Small intestine (tissue), 7 donors: ENCODE data around the gene PAPPA2. TPM values are rescaled to one million over a fixed set of nuclear protein-coding genes. Genes with fewer than 3 reads are reported as not detected.
A peak's percentile ranks its signal among the peaks of the same experiment; 100 is the strongest.
"Not testable (repeated sequence)": the region's sequence is repeated elsewhere in the genome, so short reads cannot be mapped to it uniquely, and the experiment has no call there.

Experiments
- DNase-seq, 2 donors: peaks; one replicate each; pipeline versions ENCODE4 v3.0.0 to v3.0.0-alpha.2; 2013
- FAIRE-seq: peaks from 2 replicates; lab custom pipeline; 2012; peaks lifted over from hg19 to GRCh38; lab: Jason Lieb, UNC
- H3K27ac ChIP-seq, 3 donors: one replicate each; pipeline ENCODE4 v1.5.1; 2013; ENCODE audit warnings: low read length in 2 of 3, mild to moderate bottlenecking in 2 of 3, control low read depth in 1 of 3, inconsistent platforms in 1 of 3, low read depth in 1 of 3, moderate library complexity in 1 of 3
- H3K27me3 ChIP-seq, 3 donors: one replicate each; pipeline ENCODE4 v1.6.1; 2013; ENCODE audit warnings: low read length in 3 of 3, inconsistent platforms in 1 of 3; ENCODE audit not compliant: control insufficient read depth in 3 of 3, insufficient read depth in 3 of 3
- H3K36me3 ChIP-seq, 3 donors: one replicate each; pipeline ENCODE4 v1.6.1; 2013; ENCODE audit warnings: low read length in 3 of 3, inconsistent platforms in 1 of 3, low read depth in 1 of 3, mild to moderate bottlenecking in 1 of 3, moderate library complexity in 1 of 3; ENCODE audit not compliant: control insufficient read depth in 3 of 3, insufficient read depth in 2 of 3
- H3K4me1 ChIP-seq, 3 donors: one replicate each; pipeline ENCODE4 v1.6.1; 2013; ENCODE audit warnings: low read length in 2 of 3, inconsistent platforms in 1 of 3, low read depth in 1 of 3, mild to moderate bottlenecking in 1 of 3, moderate library complexity in 1 of 3; ENCODE audit not compliant: control insufficient read depth in 3 of 3, insufficient read depth in 2 of 3
- H3K4me3 ChIP-seq, 3 donors: one replicate each; pipeline ENCODE4 v1.5.1; 2013; ENCODE audit warnings: low read length in 3 of 3, control low read depth in 1 of 3, inconsistent platforms in 1 of 3, low read depth in 1 of 3, mild to moderate bottlenecking in 1 of 3, moderate library complexity in 1 of 3
- H3K9me3 ChIP-seq, 2 donors: one replicate each; pipeline ENCODE4 v1.6.1; 2013; ENCODE audit warnings: low read depth in 1 of 2, low read length in 1 of 2; ENCODE audit not compliant: control insufficient read depth in 2 of 2, insufficient read depth in 1 of 2
- WGBS, 3 donors: extraction: QIAGEN DNeasy Blood & Tissue Kit; methylation state at CpG; one replicate each; pipeline ENCODE4 v1.1.7; 2013; 5-methylcytosine and 5-hydroxymethylcytosine counted together
- polyA plus RNA-seq, 4 donors: library from polyadenylated mRNA; stranded (reverse) in 3 of 4; unstranded in 1 of 4; fragments of 200-250 nt in 3 of 4; fragments of 120-200 nt in 1 of 4; gene quantifications; one replicate each; pipeline versions ENCODE4 v1.2.1 to v1.2.3, GENCODE V29; 2013
- donor health status: healthy with polysubstance abuse.
- donor health status: control.
- donor health status: control.
- donor health status: Bipolar disorder and iron deficiency.
- donor health status: healthy.

Gene PAPPA2
- polyA plus RNA-seq, 4 donors = 0.03 to 0.12 TPM; not detected in 2

- DNase-seq = no peak
- H3K4me1 ChIP-seq = no peaks in the 10 kb centered on the region
- no peaks in the 10 kb centered on the region for H3K9me3 ChIP-seq
- H3K27ac ChIP-seq = no peak overlapping the region
- H3K36me3 ChIP-seq = no peaks in the 10 kb centered on the region
- H3K4me3 ChIP-seq = no peak overlapping the region
- H3K27me3 ChIP-seq = peaks cover 0 to 4% (median 0%) of the 10 kb centered on the region in 3 donors
- no peak for FAIRE-seq
- 29 to 32% (median 31%) methylated on average over 4 of the region's 4 CpGs for WGBS, 3 donors
Measured at GRCh38 chr1:176559474-176559873, 96.5 kb downstream of the PAPPA2 start.

GRCh38 chr1:176559878-176560277 is 96.9 kb downstream of the PAPPA2 start:
- H3K36me3 ChIP-seq = no peaks in the 10 kb centered on the region
- peaks cover 0 to 4% (median 0%) of the 10 kb centered on the region in 3 donors for H3K27me3 ChIP-seq
- FAIRE-seq (no peak), DNase-seq (peak; percentile 38 to 64)
- no peak overlapping the region for H3K4me3 ChIP-seq
- no peaks in the 10 kb centered on the region for H3K4me1 ChIP-seq
- WGBS, 3 donors = 3 to 7% (median 7%) methylated on average over 5 of the region's 5 CpGs
- H3K27ac ChIP-seq = no peak overlapping the region
- H3K9me3 ChIP-seq = no peaks in the 10 kb centered on the region

- Histone ChIP-seq H3K36me3 (no peaks in the 10 kb centered on the region), H3K9me3 (no peaks in the 10 kb centered on the region), H3K4me1 (no peaks in the 10 kb centered on the region), H3K27me3 (peaks cover 0 to 4% (median 0%) of the 10 kb centered on the region in 3 donors), H3K27ac (no peak overlapping the region), H3K4me3 (no peak overlapping the region)
- WGBS, 3 donors = 79 to 82% (median 82%) methylated on average over 4 of the region's 4 CpGs
- FAIRE-seq = no peak
- DNase-seq = no peak
Measured at GRCh38 chr1:176560681-176561080, 97.7 kb downstream of the PAPPA2 start.

GRCh38 chr1:176561761-176562160 is 98.8 kb downstream of the PAPPA2 start:
- not testable (repeated sequence) for H3K9me3 ChIP-seq, H3K36me3 ChIP-seq, H3K27me3 ChIP-seq, H3K4me3 ChIP-seq, H3K4me1 ChIP-seq, DNase-seq, FAIRE-seq, H3K27ac ChIP-seq
- WGBS, 3 donors = 86 to 89% (median 89%) methylated on average over 7 of the region's 7 CpGs

GRCh38 chr1:176566004-176566975 is 103.3 kb downstream of the PAPPA2 start:
- Histone ChIP-seq H3K27ac (peak overlapping the region in 1 of 3 donors; percentile 36), H3K36me3 (no peaks in the 10 kb centered on the region), H3K27me3 (no peaks in the 10 kb centered on the region), H3K4me3 (no peak overlapping the region), H3K4me1 (no peaks in the 10 kb centered on the region), H3K9me3 (no peaks in the 10 kb centered on the region)
- no peak for FAIRE-seq
- WGBS, 3 donors = 14 to 23% (median 18%) methylated on average over 2 of the region's 2 CpGs
- no peak for DNase-seq

GRCh38 chr1:176567190-176567794 is 104.3 kb downstream of the PAPPA2 start:
- Histone ChIP-seq H3K27me3 (no peaks in the 10 kb centered on the region), H3K27ac (no peak overlapping the region), H3K9me3 (no peaks in the 10 kb centered on the region), H3K4me3 (no peak overlapping the region), H3K4me1 (no peaks in the 10 kb centered on the region), H3K36me3 (no peaks in the 10 kb centered on the region)
- FAIRE-seq = no peak
- no peak for DNase-seq
- WGBS, 3 donors = 17 to 31% (median 27%) methylated on average over 3 of the region's 3 CpGs

GRCh38 chr1:176568185-176568584 is 105.2 kb downstream of the PAPPA2 start:
- no peaks in the 10 kb centered on the region for H3K9me3 ChIP-seq
- no peaks in the 10 kb centered on the region for H3K36me3 ChIP-seq
- WGBS, 3 donors = 69 to 80% (median 79%) methylated on average over 1 of the region's 1 CpG
- H3K4me1 ChIP-seq = no peaks in the 10 kb centered on the region
- H3K27me3 ChIP-seq = no peaks in the 10 kb centered on the region
- no peak overlapping the region for H3K4me3 ChIP-seq
- no peak for DNase-seq
- H3K27ac ChIP-seq = no peak overlapping the region
- no peak for FAIRE-seq

GRCh38 chr1:176574756-176575155 is 111.8 kb downstream of the PAPPA2 start:
- FAIRE-seq (no peak), DNase-seq (no peak)
- Histone ChIP-seq H3K4me1 (no peaks in the 10 kb centered on the region), H3K4me3 (no peak overlapping the region), H3K27me3 (no peaks in the 10 kb centered on the region), H3K27ac (no peak overlapping the region), H3K36me3 (no peaks in the 10 kb centered on the region), H3K9me3 (no peaks in the 10 kb centered on the region)
- 79 to 86% (median 85%) methylated on average over 2 of the region's 2 CpGs for WGBS, 3 donors
